GM18511 (cell line): ENCODE measurements around the gene C3orf20.
A peak's percentile ranks its signal among the peaks of the same experiment; 100 is the strongest.

Source experiments
- ATAC-seq: cut with Tn5 transposase; IDR thresholded peaks from one replicate; pipeline ENCODE4 v1.9.1; 2021; ENCODE audit warnings: mild to moderate bottlenecking, moderate library complexity; ENCODE audit not compliant: unreplicated experiment

C3orf20 gene

DNA sequence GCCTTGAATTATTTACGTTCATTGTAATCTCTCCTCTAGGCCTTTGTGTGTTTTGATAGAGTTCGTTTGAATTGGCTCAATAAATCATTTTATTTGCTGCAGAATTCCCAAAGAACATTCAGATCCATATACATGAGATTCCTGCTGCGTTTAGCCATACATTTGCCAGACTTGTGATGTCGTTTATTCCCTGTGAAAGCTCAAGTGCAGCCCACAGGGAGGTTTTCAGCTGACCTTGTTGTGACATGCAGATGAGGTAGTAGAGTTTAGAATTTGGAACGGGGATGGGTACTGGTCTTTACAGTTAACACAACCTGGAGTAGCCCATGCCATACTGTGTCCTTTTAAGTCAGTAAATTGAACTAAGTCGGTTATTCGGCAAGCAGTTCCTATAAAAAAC is at the start of gene C3orf20:
Gene C3orf20 (plus strand): TSS at position 301 of the 400 bp plus-strand sequence. CDS start 7,573 bp downstream, outside the sequence.
- ATAC-seq: no peak

DNA sequence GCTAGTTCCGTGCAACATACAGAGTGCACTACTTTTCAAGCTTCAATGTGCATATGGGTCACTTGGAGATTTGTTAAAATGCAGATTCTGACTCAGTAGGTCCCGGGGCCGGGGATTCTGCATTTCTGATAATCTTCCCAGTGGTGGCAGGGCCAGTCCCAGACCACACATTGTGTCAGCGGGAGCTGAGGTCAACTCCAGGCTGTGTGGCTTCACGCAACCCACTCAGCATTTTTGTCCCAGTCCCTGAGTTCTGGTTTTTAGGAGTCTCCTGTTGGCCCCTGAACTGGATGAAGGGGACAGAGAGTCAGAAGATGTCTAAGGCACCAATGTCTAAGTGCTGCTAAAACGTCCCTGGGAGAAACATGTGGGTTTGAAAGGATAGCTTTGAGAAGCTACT is 49.5 kb upstream of the C3orf20 start:
- ATAC-seq: no peak

DNA sequence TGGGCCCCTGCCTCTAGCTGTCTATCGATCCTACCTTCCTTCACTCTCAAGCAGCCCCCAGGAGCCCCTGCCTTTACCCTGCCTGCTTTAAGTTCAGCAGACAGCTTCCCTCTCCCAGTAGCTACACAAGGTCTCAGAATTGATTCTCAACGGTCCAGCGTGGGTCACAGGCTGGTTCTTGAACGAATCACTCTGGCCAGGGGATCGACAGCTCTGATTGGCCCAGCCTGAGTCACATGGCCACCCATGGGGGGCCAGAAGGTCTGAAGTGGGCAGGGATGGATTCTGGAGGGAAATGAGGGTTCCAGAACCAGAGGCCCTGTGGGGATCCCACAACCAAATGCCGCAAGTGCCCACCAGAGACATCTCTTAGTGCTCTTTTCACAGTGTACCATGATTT is 47.1 kb upstream of the C3orf20 start:
- ATAC-seq: no peak

DNA sequence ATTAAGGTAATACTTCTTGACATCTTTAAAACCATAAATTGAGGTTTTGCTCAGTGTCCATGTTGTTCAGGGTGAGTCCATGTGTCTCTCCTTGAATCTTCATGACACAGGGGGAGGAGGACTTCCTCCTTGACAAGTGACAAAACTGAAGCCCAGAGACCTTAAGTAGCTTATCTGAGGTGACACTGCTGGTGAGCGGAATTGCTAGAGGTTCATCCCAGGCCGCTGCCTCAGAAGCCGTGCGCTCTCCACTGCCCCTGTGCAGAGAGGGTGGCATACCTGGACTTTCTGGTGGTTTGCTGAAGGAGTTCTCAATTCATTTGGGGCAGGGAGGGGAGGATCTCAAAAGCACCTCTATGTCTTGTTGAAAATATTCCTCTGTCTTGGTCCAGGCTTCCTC is 46.5 kb upstream of the C3orf20 start:
- no peak for ATAC-seq

DNA sequence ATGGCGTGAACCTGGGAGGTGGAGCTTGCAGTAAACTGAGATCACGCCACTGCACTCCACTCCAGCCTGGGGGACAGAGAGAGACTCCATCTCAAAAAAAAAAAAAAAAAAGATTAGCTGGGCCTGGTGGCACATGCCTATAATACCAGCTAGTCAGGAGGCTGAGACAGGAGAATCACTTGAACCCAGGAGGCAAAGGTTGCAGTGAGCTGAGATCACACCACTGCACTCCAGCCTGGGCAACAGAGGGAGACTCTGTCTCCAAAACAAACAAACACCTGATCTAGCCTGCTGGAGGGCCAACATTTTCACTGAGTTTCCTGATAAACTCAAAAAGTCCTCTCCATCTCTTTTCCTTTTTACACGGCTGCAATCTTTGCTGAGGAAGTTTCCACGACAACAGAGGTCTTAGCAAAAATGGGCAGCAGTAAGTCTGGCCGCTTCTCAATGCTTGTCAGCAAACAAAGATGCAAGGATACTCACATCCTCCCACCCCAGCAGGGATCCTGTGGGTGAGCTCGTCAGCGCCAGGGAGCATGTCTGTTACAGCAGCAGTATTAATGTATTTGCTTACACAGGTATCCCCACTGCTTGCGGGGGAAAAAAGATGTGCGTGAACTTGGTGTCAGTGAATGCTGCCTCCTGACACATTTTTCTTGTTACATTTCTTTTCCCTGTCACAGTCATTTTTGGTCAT is 44.4 kb upstream of the C3orf20 start:
- no peak for ATAC-seq

DNA sequence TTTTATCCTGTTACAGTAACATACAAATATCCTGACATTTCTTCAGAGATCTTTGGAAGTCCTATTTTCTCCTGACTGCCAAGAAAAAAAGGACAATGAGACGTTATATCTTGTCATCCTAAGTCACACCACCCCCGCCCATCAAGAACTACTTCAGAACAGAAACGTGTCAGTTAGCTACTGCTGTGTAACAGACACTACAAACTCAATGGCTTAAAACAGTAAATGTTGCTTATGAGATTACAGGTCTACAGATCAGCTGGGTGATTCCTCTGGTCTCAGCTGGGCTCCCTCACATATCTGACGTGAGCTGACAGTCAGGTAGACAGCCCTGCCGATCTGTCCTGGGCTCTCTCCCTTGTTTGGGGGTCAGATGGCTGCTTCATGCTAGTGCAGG is 43.8 kb upstream of the C3orf20 start:
- no peak for ATAC-seq

DNA sequence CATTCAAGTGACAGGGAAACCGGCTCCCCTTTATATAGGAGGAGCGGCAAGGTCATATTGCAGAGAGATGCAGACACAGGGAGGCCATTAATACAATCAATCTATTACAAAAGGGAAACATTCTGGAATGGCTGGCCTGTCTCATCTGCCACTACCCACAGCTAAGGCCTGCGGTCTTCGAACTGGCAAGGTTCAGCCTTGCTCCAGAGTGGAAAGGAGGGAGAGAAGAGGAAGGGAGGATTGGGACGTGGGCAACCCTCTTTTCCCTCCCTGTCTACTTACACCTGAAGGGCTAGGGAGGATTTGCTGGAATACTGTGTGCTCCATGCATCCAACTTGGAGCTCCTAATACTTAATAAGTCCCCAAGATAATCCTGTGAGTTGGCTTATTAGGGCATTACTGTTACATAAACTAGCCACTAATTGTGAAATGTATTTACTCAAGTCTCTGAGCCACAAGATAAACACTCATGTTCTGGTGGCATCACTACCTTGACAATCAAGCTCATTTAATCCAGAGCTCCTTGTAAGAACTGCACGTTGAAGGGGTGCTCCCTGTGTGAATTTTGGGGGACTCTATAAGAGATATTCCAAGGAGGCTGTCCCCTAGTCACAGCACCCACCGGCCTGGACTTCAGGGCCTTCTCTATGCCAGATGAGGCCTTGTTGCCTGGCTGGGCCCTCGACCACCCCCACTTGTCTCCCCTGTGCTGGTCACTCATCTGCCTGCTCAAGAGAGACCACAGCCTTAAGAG is 43.1 kb upstream of the C3orf20 start:
- no peak for ATAC-seq

DNA sequence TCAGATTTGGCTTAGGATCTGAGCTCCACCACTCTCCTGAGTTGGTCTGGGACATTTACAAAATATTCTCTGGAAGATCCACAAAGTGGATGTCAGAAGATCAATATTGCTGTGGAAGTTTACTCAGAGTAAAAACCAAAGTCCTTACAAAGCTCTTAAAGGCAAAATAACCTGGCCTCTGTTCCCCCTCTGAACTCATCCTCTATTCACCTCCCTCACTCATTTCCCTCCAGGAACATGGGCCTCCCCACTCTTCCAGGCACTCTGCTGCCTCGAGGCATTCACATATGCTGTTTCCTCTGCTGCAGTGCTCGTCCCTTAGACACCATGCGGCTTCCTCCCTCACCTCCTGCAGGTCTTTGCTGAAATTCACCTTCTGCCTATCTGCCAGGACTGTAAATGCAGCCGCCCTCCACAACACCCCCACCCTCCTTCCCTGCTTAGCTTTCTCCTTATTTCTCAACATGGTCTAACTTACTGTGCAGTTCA is 42.5 kb upstream of the C3orf20 start:
- ATAC-seq: no peak

DNA sequence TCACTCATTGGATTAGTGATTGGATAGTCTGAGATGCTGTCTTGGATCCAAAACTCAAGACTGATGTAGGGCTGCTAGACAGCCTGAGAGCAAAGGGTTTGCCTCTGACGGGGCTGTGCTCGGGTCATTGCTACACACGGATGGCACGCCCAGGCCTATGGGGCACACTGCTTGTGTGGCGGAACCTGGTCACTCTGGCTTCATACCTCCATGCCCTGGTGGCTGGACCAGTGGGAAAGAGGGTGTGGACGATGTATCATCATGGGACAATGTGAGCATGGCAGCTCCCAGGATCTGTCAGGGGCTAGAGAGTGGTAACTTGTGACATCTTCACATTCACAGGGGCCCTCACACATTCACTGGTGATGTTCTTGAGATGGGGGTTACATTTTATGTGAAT is 41.5 kb upstream of the C3orf20 start:
- ATAC-seq: no peak

DNA sequence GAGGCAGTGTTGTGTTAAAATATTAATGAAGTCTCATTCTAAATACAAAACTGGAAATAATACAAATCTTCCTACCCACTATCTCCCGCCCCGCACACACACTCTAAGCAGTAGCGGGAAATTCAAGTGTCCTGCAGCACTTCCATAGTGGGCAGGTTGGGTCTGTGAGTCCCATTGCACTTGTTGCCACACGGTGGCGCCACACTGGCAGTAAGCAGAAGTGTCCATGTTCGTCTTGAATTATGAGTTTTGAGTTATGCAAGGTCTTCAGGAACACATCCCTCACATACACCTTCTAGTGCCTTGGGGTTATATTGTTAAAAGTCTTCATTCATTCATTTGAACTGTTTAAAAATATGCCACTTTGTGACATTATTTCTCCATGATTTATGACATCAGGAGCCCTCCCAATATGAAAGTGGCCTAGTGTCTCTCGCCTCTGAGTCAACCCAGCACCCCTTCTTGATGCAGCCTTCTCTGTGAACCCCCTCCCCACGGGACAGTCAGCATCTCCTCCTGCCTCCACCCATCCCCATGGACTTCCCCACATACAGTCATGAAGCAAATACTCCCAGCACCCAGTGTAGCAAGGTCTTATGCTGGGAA is 41.0 kb upstream of the C3orf20 start:
- ATAC-seq: peak; percentile 54

DNA sequence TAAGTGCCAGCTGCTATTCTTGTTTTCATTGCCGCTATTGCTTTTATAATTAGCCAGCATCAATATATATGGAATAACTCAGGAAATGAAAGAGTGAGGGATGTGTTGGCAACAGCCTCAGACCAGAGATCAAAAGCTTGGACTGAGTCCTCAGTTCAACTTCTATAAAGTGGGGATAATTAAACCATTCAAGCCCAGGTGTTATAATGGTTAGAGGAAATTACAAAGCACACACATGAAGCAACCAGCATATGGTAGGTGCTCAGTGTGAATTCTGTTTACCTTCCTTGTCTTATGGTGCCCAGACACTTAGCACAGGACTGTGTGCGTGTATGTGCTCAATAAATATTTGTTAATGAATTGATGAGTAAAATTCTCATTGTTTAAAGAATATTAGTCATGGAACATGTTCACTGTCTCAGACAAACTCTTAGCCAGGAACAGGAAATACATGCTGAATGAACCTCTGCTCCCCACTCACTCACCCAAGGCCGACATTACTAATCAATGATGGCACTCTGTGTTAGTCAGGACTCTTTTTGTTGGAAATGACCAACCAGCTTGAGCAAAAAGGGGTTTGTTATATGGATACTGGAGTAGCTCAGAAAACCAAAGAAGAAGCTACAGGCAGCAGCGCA is 40.1 kb upstream of the C3orf20 start:
- no peak for ATAC-seq

DNA sequence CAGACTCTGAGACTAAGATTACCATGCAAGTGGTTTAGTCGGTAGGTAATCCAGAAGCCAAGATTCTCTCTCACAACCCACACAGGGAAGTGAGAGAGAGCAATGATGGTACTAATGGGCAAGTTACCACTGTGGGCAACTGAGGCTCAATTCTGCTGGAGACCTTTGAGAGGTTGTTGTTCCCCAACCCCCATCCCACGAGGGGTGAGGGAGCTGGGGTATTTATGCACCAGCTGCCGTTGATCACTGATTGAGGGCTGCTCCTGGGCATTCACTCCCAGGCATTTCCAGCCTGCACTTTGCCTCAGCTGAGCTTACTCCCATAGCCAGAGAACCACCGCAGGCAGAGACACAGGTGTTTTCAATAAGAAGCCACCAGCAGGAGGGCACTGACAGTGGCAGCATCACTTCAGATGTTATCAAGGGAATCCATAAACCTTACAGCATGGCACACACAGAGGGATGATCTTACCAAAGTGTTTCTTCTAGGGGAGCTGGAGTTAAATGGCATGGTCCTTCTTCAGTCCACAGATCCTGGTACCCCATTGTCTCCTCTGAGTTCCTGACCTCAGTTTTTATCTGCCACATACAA is 38.3 kb upstream of the C3orf20 start:
- no peak for ATAC-seq

DNA sequence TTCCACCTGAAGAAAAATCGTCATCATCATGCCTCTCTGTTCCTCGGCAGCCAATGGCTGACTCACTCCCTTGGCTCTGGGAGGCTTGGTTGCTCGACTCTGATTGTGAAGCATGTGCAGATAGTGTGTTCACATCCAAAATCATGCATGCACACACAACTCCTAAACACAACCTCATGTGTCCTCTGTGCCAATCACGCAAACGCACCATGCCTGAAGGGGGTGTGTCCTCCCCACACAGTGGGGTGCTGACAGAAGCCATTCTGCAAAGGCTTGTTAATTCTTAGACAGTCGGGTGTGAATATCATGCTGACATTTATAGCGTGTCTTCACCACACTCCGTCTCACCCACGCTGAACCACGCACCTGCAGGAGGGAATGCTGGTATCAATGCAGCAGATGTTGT is 34.8 kb upstream of the C3orf20 start:
- no peak for ATAC-seq

DNA sequence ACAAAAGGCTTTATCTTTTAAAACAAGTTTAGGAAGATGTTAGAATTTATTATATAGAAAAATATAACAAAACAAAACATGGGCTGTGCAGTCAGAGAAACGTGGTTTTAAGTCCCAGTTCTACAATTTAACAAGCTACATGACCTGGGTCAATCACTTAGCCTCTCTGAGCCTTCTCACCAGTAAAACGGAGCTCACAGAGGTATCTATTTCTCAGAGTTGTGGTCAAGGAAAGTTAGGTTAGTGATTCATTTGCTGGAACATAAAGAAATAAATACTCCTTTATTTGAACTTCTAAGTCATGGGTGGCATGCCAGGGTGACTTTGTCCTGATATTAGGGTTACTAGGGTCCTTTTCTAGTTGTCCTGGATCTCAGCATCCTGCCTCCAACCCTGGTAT is 34.2 kb upstream of the C3orf20 start:
- no peak for ATAC-seq

DNA sequence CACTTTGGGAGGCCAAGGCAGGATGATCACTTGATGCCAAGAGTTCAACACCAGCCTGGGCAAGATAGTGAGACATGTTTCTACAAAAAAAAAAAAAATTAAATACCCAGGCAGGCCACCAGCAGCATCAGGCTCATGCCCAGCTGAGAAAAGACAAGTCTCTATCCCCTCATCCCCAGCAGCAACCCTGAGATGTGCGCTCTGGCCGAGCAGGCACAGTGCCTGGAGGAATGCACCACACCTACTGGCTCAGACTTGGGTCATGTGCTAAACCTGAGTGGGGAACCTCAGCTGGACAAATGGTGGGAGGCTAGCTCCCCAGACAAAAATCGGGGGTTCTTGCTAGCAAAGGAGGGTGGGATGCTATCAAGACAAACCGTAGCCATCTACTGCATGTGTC is 33.6 kb upstream of the C3orf20 start:
- ATAC-seq: no peak

DNA sequence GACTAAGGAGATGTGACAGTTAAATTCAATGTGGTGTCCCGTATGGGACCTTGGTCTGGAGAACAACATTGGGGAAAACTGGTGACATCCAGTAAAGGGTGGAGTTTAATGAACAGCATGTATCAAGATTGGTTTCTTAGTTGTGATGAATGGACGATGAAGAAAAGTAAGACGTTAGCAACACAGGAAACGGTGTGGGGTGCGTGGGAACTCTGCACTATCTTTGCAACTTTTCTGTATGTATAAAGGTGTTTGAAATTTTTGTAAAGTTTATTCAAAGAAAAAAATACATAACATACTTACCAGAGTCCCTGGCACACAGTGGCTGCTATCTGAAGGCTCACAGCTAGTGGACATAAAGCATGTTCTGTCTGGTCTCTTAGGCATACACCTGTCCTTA is 29.5 kb upstream of the C3orf20 start:
- ATAC-seq: no peak

DNA sequence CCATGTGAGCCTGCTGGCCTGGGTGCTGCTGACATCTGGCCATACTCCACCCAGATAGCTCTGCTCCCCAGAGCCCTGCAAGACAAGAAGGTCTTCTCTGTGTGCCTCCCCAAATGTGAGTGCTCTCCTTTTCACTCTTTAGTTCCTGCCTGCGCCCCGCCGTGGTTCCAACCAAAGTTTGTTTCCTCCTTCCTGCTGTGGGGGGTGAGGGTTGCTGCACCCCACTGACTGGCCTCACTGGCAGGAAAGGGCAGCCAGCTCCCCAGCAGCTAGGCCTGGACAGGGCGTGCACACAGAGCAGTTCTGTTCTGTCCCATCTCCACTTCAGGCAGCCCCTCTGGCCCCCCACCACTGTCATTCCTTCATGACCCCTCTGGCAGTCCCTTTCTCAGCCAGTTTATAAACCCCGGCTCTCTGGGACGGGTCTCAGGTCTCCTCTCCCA is 28.8 kb upstream of the C3orf20 start:
- ATAC-seq: no peak

DNA sequence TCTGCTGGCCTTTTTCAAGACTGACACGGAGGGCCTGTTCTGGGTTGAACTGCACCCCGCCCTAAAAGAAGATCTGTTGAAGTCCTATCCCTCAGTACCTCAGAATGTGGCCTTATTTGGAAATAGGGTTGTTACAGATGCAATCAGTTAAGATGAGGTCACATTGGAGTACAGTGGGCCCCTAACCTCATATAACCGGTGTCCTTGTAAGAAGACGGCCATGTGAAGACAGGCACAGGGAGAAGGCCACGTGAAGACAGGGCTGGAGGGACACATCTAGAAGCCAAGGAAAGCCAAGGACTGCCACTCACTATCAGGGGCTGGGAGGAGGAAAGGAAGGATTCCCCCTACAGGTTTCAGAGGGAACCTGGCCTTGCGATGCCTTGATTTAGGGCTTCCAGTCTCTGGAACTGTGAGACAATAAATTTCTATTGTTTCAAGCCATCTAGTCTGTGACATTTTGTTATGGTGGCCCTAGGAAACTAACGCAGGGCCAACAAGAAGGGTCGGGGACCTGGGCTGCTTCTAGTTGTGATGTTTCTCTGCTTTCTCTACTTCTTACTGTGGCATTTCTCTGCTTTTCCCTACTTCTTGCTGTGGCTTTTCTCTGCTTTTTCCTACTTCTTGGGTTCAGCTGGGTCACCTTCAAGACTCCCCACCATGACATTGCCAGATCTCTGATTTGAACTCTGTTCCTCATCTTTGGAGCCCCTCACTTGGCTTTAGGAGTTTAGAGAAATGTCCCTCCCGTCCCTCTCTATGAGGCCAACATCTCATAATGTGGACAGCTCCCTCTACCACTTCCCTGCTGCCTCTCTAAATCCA is 28.1 kb upstream of the C3orf20 start:
- no peak for ATAC-seq

DNA sequence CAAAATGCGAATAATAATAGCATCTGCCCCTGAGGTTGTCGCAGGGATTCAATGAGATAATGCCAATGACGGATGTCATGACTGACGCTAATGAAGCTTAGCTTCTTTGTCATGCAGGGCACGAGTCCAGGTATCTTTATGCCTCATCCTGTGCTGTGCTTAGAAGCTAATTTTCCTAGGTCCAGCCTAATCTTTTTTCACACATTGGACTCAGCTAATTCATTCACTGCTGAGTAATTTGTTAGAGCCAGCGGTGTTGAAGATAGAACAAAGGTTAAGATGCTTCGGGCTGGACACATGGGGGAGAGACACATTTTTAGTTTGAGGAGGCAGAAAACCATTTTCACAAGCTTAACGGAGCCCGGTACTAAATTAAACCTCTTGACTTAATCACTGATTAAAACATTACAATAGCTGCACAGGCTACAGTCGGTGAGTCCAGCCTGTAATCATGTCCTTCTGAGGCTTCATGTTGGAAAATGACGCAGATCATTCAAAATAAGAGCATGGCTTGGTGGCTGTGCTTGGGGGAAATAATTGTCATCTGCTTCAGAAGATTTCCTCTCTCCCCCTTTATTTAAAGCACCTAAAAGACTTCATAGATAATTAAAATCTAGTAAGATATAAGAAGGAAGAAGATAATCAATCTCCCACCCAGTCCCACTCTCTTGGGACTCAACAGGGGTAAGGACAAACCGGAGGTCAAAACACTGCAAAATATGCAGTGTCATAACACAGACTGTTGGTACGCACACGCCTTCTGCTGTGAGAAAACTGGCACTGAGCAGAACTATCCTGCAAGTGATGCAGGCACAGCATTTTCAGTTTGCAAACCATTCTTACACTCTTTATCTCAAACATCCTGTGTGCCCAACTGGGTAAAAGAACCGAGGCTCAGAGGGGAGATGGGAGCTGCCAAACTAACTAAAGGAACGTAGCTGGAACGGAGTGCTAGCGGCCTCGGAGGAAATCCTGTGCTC is 26.7 kb upstream of the C3orf20 start:
- no peak for ATAC-seq
